Measurements from ENCODE around the gene CETN3. TPM values are rescaled to one million over a fixed set of nuclear protein-coding genes. Genes with fewer than 3 reads are reported as not detected.

CETN3 gene
- polyA plus RNA-seq, 1 experiment: 2.2 TPM

GRCh38 chr5:90395005-90395404 is 14.6 kb downstream of the CETN3 start:
- POLR2A ChIA-PET: no interaction called here
- Histone ChIP-seq H3K4me3 (ENCODE audit: low read depth, low read length) (no peak overlapping the region), H3K27me3 (ENCODE audit: control insufficient read depth, insufficient read depth, low read length) (no peaks in the 10 kb centered on the region), H3K36me3 (ENCODE audit: control insufficient read depth, insufficient read depth, low read length) (no peaks in the 10 kb centered on the region)
- DNase-seq (ENCODE audit: low read depth): no peak
- TF ChIP-seq CTCF (IDR thresholded peaks at IDR 0.05; ENCODE audit: insufficient read depth, low read depth, low read length): no peak
- CTCF ChIA-PET: no interaction called here

- no peak for TF ChIP-seq CTCF (IDR thresholded peaks at IDR 0.05; ENCODE audit: insufficient read depth, low read depth, low read length)
- CTCF ChIA-PET: interaction anchor here (1.0 to 1.4 kb wide), 2 partner anchors 8 to 10 kb away, joined by 5 to 7 read pairs; no protein-coding TSS in a partner anchor
- DNase-seq (ENCODE audit: low read depth): no peak
Measured at GRCh38 chr5:90390928-90391327, 18.6 kb downstream of the CETN3 start.

GRCh38 chr5:90390326-90390725 is 19.2 kb downstream of the CETN3 start:
- POLR2A ChIA-PET: no interaction called here
- Histone ChIP-seq H3K4me3 (ENCODE audit: low read depth, low read length) (no peak overlapping the region), H3K36me3 (ENCODE audit: control insufficient read depth, insufficient read depth, low read length) (no peaks in the 10 kb centered on the region), H3K27me3 (ENCODE audit: control insufficient read depth, insufficient read depth, low read length) (no peaks in the 10 kb centered on the region)
- TF ChIP-seq CTCF (IDR thresholded peaks at IDR 0.05; ENCODE audit: insufficient read depth, low read depth, low read length): no peak
- CTCF ChIA-PET: interaction anchor here (1.0 kb wide), 2 partner anchors 10 kb away, joined by 5 read pairs; no protein-coding TSS in a partner anchor
- DNase-seq (ENCODE audit: low read depth): no peak

More at GRCh38 chr5:90390928-90391327, 18.6 kb downstream of the CETN3 start:
- Histone ChIP-seq H3K27me3 (ENCODE audit: control insufficient read depth, insufficient read depth, low read length) (no peaks in the 10 kb centered on the region), H3K4me3 (ENCODE audit: low read depth, low read length) (no peak overlapping the region), H3K36me3 (ENCODE audit: control insufficient read depth, insufficient read depth, low read length) (no peaks in the 10 kb centered on the region)
- POLR2A ChIA-PET: no interaction called here

GRCh38 chr5:90387508-90387907 is 22.0 kb downstream of the CETN3 start:
- Histone ChIP-seq H3K27me3 (ENCODE audit: control insufficient read depth, insufficient read depth, low read length) (no peaks in the 10 kb centered on the region), H3K36me3 (ENCODE audit: control insufficient read depth, insufficient read depth, low read length) (no peaks in the 10 kb centered on the region), H3K4me3 (ENCODE audit: low read depth, low read length) (no peak overlapping the region)
- no peak for DNase-seq (ENCODE audit: low read depth)
- ChIA-PET POLR2A (no interaction called here), CTCF (interaction anchor here (0.6 to 2.4 kb wide), 4 partner anchors 9 to 124 kb away, joined by 3 to 7 read pairs (median 4); no protein-coding TSS in a partner anchor)
- TF ChIP-seq CTCF (IDR thresholded peaks at IDR 0.05; ENCODE audit: insufficient read depth, low read depth, low read length): no peak

- DNase-seq (ENCODE audit: low read depth): peak; percentile 7
- CTCF ChIA-PET: interaction anchor here (1.1 to 2.4 kb wide), 3 partner anchors 41 to 47 kb away, joined by 3 to 7 read pairs (median 3); no protein-coding TSS in a partner anchor
- peak; percentile 51 for TF ChIP-seq CTCF (IDR thresholded peaks at IDR 0.05; ENCODE audit: insufficient read depth, low read depth, low read length)
Measured at GRCh38 chr5:90386099-90386710, 23.4 kb downstream of the CETN3 start.

More at GRCh38 chr5:90386099-90386710, 23.4 kb downstream of the CETN3 start:
- H3K27me3 ChIP-seq (ENCODE audit: control insufficient read depth, insufficient read depth, low read length): no peaks in the 10 kb centered on the region
- H3K4me3 ChIP-seq (ENCODE audit: low read depth, low read length): no peak overlapping the region
- POLR2A ChIA-PET: no interaction called here
- no peaks in the 10 kb centered on the region for H3K36me3 ChIP-seq (ENCODE audit: control insufficient read depth, insufficient read depth, low read length)
